A549 (cell line): ENCODE data around the gene SRRD. TPM values are rescaled to one million over a fixed set of nuclear protein-coding genes. Genes with fewer than 3 reads are reported as not detected.
A peak's percentile ranks its signal among the peaks of the same experiment; 100 is the strongest.

Experiments
- ATAC-seq, 2 experiments: fragments of 200-7000 bp in 1 of 2; fragments of >200 bp in 1 of 2; cut with Nextera tagmentation in 1 of 2; cut with Tn5 transposase in 1 of 2; 3 replicates each; pipeline versions ENCODE4 v1.8.0 to v1.9.1; 2018 to 2020; ENCODE audit warnings: mild to moderate bottlenecking in 1 of 2, moderate library complexity in 1 of 2
- CTCF ChIA-PET: fragments of 300-600 bp; sonication (Branson Sonifier 250); formaldehyde crosslinking; extraction: SDS; loops from one replicate; lab custom pipeline; 2021; ENCODE audit warnings: antibody characterized with exemption, inconsistent platforms; lab: Yijun Ruan, JAX
- POLR2A ChIA-PET: fragments of 350-600 bp; formaldehyde crosslinking; extraction: SDS; loops from one replicate; lab custom pipeline; 2021; ENCODE audit warnings: antibody characterized with exemption, inconsistent platforms; lab: Yijun Ruan, JAX
- DNase-seq, 2 experiments: peaks; one replicate each; pipeline versions ENCODE4 v3.0.0 to v3.0.0-alpha.2; 2011 to 2016; ENCODE audit warnings: low read depth in 1 of 2, low spot score in 1 of 2
- FAIRE-seq: peaks from 2 replicates; lab custom pipeline; 2011; peaks lifted over from hg19 to GRCh38; lab: Jason Lieb, UNC
- H3K27ac ChIP-seq, 2 experiments: fragments of >200 bp; sonication (Bioruptor Twin); formaldehyde crosslinking; 3 replicates each; pipeline ENCODE4 v1.5.1; 2016 to 2017
- H3K4me1 ChIP-seq: fragments of >200 bp; sonication (Bioruptor Twin); formaldehyde crosslinking; 3 replicates; pipeline ENCODE4 v1.6.1; 2016
- H3K4me2 ChIP-seq: fragments of >200 bp; sonication (Bioruptor Twin); formaldehyde crosslinking; 3 replicates; pipeline ENCODE4 v1.6.1; 2016
- H3K4me3 ChIP-seq: fragments of >200 bp; sonication (Bioruptor Twin); formaldehyde crosslinking; 3 replicates; pipeline ENCODE4 v1.5.1; 2016
- H3K9me3 ChIP-seq: fragments of >200 bp; sonication (Bioruptor Twin); formaldehyde crosslinking; 3 replicates; pipeline ENCODE4 v1.6.1; 2016
- CEBPB ChIP-seq, 2 experiments: fragments of >200 bp in 1 of 2; sonication (Bioruptor Twin) in 1 of 2; formaldehyde crosslinking in 1 of 2; IDR thresholded peaks; 2 replicates each; pipeline ENCODE4 v1.6.1; 2012 to 2016
- EHMT2 ChIP-seq: fragments of 200-600 bp; sonication (generic); IDR thresholded peaks from 2 replicates; pipeline ENCODE4 v1.6.1; 2016; ENCODE audit warnings: antibody characterized with exemption, low read depth, mild to moderate bottlenecking, moderate library complexity
- EP300 ChIP-seq, 2 experiments: fragments of >200 bp; sonication (Bioruptor Twin); formaldehyde crosslinking; IDR thresholded peaks; 2 replicates in 1 of 2; 3 replicates in 1 of 2; pipeline ENCODE4 v1.6.1; 2016 to 2017
- FOSB ChIP-seq: fragments of 250-450 bp; sonication (Bioruptor Pico); IDR thresholded peaks from 2 replicates; pipeline ENCODE4 v1.5.0; 2020; ENCODE audit warnings: mild to moderate bottlenecking, moderate library complexity
- FOSL2 ChIP-seq, 2 experiments: fragments of 450-650 bp in 1 of 2; fragments of >200 bp in 1 of 2; sonication (Bioruptor Twin) in 1 of 2; formaldehyde crosslinking; IDR thresholded peaks; 2 replicates each; pipeline versions ENCODE4 v1.5.0 to v1.6.1; 2016 to 2020; ENCODE audit warnings: mild to moderate bottlenecking in 1 of 2, moderate library complexity in 1 of 2
- HEYL ChIP-seq: fragments of 250-450 bp; sonication (Bioruptor Pico); IDR thresholded peaks from 2 replicates; pipeline ENCODE4 v1.8.0; 2021; ENCODE audit warnings: mild to moderate bottlenecking, moderate library complexity
- HOXB13 ChIP-seq: fragments of 250-450 bp; sonication (Bioruptor Pico); IDR thresholded peaks from 2 replicates; pipeline ENCODE4 v1.5.0; 2020; ENCODE audit warnings: low read depth, mild to moderate bottlenecking, moderate library complexity
- HOXB5 ChIP-seq: fragments of 250-450 bp; sonication (Bioruptor Pico); IDR thresholded peaks from 2 replicates; pipeline ENCODE4 v1.5.0; 2020; ENCODE audit warnings: mild to moderate bottlenecking, moderate library complexity
- JUN ChIP-seq, 2 experiments: fragments of >200 bp; sonication (Bioruptor Twin); formaldehyde crosslinking; IDR thresholded peaks; 2 replicates in 1 of 2; 3 replicates in 1 of 2; pipeline ENCODE4 v1.6.1; 2016 to 2017
- JUNB ChIP-seq: fragments of >200 bp; sonication (Bioruptor Twin); formaldehyde crosslinking; IDR thresholded peaks from 2 replicates; pipeline ENCODE4 v1.6.1; 2016
- KDM1A ChIP-seq: fragments of 200-600 bp; sonication (generic); IDR thresholded peaks from 2 replicates; pipeline ENCODE4 v1.6.1; 2016; ENCODE audit warnings: low read depth, mild to moderate bottlenecking
- MAFK ChIP-seq: fragments of 450-650 bp; IDR thresholded peaks from 2 replicates; pipeline ENCODE4 v1.6.1; 2014; ENCODE audit not compliant: partially characterized antibody
- MAZ ChIP-seq: fragments of 150-350 bp; IDR thresholded peaks from 2 replicates; pipeline ENCODE4 v1.6.1; 2014; ENCODE audit warnings: antibody characterized with exemption, low read depth, low read length, borderline replicate concordance
- NFE2L2 ChIP-seq: fragments of 150-350 bp; conservative IDR thresholded peaks from 2 replicates; pipeline ENCODE4 v1.6.1; 2014; ENCODE audit warnings: low read length
- NPAS2 ChIP-seq: fragments of 250-450 bp; sonication (Bioruptor Pico); IDR thresholded peaks from 2 replicates; pipeline ENCODE4 v1.8.0; 2022; ENCODE audit warnings: mild to moderate bottlenecking, moderate library complexity, borderline replicate concordance
- PHF8 ChIP-seq: fragments of 200-600 bp; sonication (generic); IDR thresholded peaks from 2 replicates; pipeline ENCODE4 v1.6.1; 2016; ENCODE audit warnings: low read depth, mild to moderate bottlenecking, antibody characterized with exemption, moderate library complexity, borderline replicate concordance
- POLR2A ChIP-seq: IDR thresholded peaks from 2 replicates; pipeline ENCODE4 v1.6.1; 2012; ENCODE audit warnings: mild to moderate bottlenecking, low read length
- RARB ChIP-seq: fragments of 250-450 bp; sonication (Bioruptor Pico); IDR thresholded peaks from 2 replicates; pipeline ENCODE4 v1.8.0; 2021; ENCODE audit warnings: mild to moderate bottlenecking, moderate library complexity
- RCOR1 ChIP-seq: fragments of 150-350 bp; IDR thresholded peaks from 2 replicates; pipeline ENCODE4 v1.6.1; 2014; ENCODE audit warnings: antibody characterized with exemption, low read length, low read depth
- WGBS: methylation state at CpG from one replicate; pipeline ENCODE4 v1.1.6; 2017; ENCODE audit errors: missing lambda C conversion rate; 5-methylcytosine and 5-hydroxymethylcytosine counted together
- polyA plus RNA-seq, 4 experiments: library from polyadenylated mRNA; depleted of rRNA in 3 of 4; stranded (reverse); fragments of >200 nt; fragmentation: RNase III in 1 of 4; extraction: RNeasy Plus Mini Kit Qiagen cat#74134 plus additional on column Dnase treatment in 1 of 4; gene quantifications; 2 replicates in 3 of 4; 3 replicates in 1 of 4; pipeline ENCODE4 v1.2.3, GENCODE V29; 2011 to 2017
- TF ChIP-seq, protein P1 (sequence below): fragments of 250-450 bp; sonication (Bioruptor Pico); IDR thresholded peaks from 2 replicates; pipeline ENCODE4 v1.5.0; 2020; ENCODE audit warnings: low read depth, mild to moderate bottlenecking, moderate library complexity
- TF ChIP-seq, protein P2 (sequence below): IDR thresholded peaks from 2 replicates; pipeline ENCODE4 v1.6.1; 2012; ENCODE audit warnings: low read depth, borderline replicate concordance
- TF ChIP-seq, protein P3 (sequence below): fragments of >200 bp; sonication (Bioruptor Twin); formaldehyde crosslinking; IDR thresholded peaks from 2 replicates; pipeline ENCODE4 v1.6.1; 2016
- TF ChIP-seq, protein P4 (sequence below): fragments of 200-600 bp; sonication (generic); IDR thresholded peaks from 2 replicates; pipeline ENCODE4 v1.6.1; 2016; ENCODE audit warnings: antibody characterized with exemption, mild to moderate bottlenecking, moderate library complexity
- TF ChIP-seq, protein P5 (sequence below): IDR thresholded peaks from 2 replicates; pipeline ENCODE4 v1.6.1; 2012

Gene SRRD
- polyA plus RNA-seq, 2 of the 4 experiments (the other 2 are of a cell fraction): 14.1 to 36.4 TPM

DNA sequence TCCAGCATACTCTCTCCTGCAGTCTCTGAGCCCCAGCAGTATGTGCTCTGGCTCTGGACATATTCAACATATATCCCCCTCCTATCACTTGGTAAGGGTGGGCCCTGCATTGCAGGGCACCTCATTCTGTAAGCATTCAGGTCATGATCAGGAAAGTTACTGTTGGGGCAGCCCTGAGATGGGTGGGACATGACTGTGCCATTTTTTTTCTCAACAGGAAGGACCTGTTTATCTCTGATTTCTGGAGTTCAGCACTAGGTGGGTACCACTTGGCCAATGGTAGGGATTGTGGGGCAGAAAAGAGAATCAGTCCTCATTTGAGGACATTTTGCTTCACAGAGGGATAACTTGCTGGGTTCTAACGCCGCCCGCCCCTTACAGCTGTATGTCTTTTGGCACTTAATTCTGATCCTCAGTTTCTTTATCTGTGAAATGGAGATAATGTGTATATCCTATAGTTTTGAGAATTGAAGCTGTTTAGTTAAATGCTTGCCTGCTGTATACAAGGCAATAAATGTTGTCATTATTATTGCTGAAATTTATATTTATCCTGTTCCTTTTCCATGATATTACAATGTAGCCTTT lies 2.2 kb downstream of the SRRD start:
- POLR2A ChIA-PET: no interaction called here
- Histone ChIP-seq H3K4me1 (peaks cover 17% of the 10 kb centered on the region; the same call in 2 of the 3 replicates), H3K9me3 (no peaks in the 10 kb centered on the region), H3K27ac (no peak overlapping the region), H3K4me2 (peak overlapping the region; percentile 94; the same call in 1 of the 3 replicates), H3K4me3 (no peak overlapping the region)
- FAIRE-seq: no peak
- CTCF ChIA-PET: interaction anchor here (1.6 kb wide), 1 partner anchor 25 kb away, joined by 4 read pairs; no protein-coding TSS in a partner anchor
- TF ChIP-seq EHMT2: no peak
- no peak for TF ChIP-seq MAFK
- TF ChIP-seq NFE2L2: no peak
- TF ChIP-seq, protein P1, sequence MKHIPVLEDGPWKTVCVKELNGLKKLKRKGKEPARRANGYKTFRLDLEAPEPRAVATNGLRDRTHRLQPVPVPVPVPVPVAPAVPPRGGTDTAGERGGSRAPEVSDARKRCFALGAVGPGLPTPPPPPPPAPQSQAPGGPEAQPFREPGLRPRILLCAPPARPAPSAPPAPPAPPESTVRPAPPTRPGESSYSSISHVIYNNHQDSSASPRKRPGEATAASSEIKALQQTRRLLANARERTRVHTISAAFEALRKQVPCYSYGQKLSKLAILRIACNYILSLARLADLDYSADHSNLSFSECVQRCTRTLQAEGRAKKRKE (CRISPR knock-in tag): no peak
- TF ChIP-seq FOSL2 (IDR thresholded peaks at IDR 0.05): no peak
- no peak for TF ChIP-seq FOSL2 (CRISPR knock-in tag; IDR thresholded peaks at IDR 0.05)
- TF ChIP-seq MAZ: no peak
- no peak for TF ChIP-seq HOXB13 (CRISPR knock-in tag)
- no peak for TF ChIP-seq HOXB5 (CRISPR knock-in tag)
- TF ChIP-seq, protein P2, sequence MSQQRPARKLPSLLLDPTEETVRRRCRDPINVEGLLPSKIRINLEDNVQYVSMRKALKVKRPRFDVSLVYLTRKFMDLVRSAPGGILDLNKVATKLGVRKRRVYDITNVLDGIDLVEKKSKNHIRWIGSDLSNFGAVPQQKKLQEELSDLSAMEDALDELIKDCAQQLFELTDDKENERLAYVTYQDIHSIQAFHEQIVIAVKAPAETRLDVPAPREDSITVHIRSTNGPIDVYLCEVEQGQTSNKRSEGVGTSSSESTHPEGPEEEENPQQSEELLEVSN: no peak
- no peak for TF ChIP-seq PHF8
- TF ChIP-seq JUN (IDR thresholded peaks at IDR 0.05): no peak
- TF ChIP-seq JUNB: no peak
- TF ChIP-seq EP300 (IDR thresholded peaks at IDR 0.05): no peak
- no peak for TF ChIP-seq NPAS2
- TF ChIP-seq, protein P3, sequence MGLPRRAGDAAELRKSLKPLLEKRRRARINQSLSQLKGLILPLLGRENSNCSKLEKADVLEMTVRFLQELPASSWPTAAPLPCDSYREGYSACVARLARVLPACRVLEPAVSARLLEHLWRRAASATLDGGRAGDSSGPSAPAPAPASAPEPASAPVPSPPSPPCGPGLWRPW: no peak
- TF ChIP-seq, protein P4, sequence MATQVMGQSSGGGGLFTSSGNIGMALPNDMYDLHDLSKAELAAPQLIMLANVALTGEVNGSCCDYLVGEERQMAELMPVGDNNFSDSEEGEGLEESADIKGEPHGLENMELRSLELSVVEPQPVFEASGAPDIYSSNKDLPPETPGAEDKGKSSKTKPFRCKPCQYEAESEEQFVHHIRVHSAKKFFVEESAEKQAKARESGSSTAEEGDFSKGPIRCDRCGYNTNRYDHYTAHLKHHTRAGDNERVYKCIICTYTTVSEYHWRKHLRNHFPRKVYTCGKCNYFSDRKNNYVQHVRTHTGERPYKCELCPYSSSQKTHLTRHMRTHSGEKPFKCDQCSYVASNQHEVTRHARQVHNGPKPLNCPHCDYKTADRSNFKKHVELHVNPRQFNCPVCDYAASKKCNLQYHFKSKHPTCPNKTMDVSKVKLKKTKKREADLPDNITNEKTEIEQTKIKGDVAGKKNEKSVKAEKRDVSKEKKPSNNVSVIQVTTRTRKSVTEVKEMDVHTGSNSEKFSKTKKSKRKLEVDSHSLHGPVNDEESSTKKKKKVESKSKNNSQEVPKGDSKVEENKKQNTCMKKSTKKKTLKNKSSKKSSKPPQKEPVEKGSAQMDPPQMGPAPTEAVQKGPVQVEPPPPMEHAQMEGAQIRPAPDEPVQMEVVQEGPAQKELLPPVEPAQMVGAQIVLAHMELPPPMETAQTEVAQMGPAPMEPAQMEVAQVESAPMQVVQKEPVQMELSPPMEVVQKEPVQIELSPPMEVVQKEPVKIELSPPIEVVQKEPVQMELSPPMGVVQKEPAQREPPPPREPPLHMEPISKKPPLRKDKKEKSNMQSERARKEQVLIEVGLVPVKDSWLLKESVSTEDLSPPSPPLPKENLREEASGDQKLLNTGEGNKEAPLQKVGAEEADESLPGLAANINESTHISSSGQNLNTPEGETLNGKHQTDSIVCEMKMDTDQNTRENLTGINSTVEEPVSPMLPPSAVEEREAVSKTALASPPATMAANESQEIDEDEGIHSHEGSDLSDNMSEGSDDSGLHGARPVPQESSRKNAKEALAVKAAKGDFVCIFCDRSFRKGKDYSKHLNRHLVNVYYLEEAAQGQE: no peak
- TF ChIP-seq POLR2A: no peak
- no peak for DNase-seq
- no peak for ATAC-seq
- WGBS: 91% methylated on average over 3 of the region's 3 CpGs

DNA sequence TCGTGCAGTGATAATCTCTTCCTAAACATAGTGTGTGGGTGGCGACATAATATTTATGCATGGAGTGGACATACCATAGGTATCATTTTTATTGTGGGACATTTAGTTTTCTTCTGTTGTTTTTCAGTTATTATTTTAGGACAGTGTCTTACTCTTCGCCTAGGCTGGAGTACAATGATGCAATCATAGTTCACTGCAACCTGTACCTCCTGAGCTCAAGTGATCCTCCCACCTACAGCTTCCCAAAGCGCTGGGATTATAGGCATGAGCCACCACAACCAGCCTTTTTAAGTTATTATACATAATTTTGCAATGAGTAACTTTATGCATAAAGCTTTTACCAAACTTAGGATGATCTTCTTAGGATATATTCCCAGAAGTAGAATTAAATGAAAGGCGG lies 2.7 kb downstream of the SRRD start:
- Histone ChIP-seq H3K27ac (no peak overlapping the region), H3K4me2 (no peak overlapping the region), H3K4me3 (no peak overlapping the region), H3K4me1 (peaks cover 17% of the 10 kb centered on the region; the same call in 2 of the 3 replicates), H3K9me3 (no peaks in the 10 kb centered on the region)
- POLR2A ChIA-PET: no interaction called here
- FAIRE-seq: no peak
- DNase-seq: no peak
- ATAC-seq: no peak
- 92% methylated on average over 5 of the region's 5 CpGs for WGBS
- no peak for TF ChIP-seq RCOR1
- TF ChIP-seq POLR2A: no peak
- no peak for TF ChIP-seq FOSL2 (IDR thresholded peaks at IDR 0.05)
- no peak for TF ChIP-seq FOSL2 (CRISPR knock-in tag; IDR thresholded peaks at IDR 0.05)
- no peak for TF ChIP-seq FOSB (CRISPR knock-in tag)
- TF ChIP-seq, protein P4: no peak
- no peak for TF ChIP-seq JUN (IDR thresholded peaks at IDR 0.05)
- TF ChIP-seq HEYL (CRISPR knock-in tag): no peak
- no peak for TF ChIP-seq KDM1A
- no peak for TF ChIP-seq CEBPB (IDR thresholded peaks at IDR 0.05)
- no peak for TF ChIP-seq PHF8
- TF ChIP-seq, protein P5, sequence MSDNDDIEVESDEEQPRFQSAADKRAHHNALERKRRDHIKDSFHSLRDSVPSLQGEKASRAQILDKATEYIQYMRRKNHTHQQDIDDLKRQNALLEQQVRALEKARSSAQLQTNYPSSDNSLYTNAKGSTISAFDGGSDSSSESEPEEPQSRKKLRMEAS: no peak
- TF ChIP-seq, protein P3: no peak
- TF ChIP-seq RARB: no peak
- CTCF ChIA-PET: interaction anchor here (1.6 kb wide), 1 partner anchor 25 kb away, joined by 4 read pairs; no protein-coding TSS in a partner anchor
